IMR-90 (cell line): Measurements from ENCODE around the gene GNG12. TPM values are rescaled to one million over a fixed set of nuclear protein-coding genes. Genes with fewer than 3 reads are reported as not detected.

Source experiments
- ATAC-seq: fragments of 200-7000 bp; cut with Tn5 transposase; 2 replicates; pipeline ENCODE4 v1.9.1; 2020; ENCODE audit warnings: low read depth, mild to moderate bottlenecking, moderate library complexity
- BruUV-seq: library from RNA; stranded (reverse); fragments of 400-500 nt; replicated peaks from 2 replicates; lab custom pipeline; 2021; lab: Mats Ljungman, UMichigan
- CTCF ChIA-PET: fragments of 300-600 bp; formaldehyde crosslinking; extraction: SDS; loops from one replicate; lab custom pipeline; 2021; ENCODE audit warnings: antibody characterized with exemption; lab: Yijun Ruan, JAX
- POLR2A ChIA-PET: fragments of 300-600 bp; sonication (Branson Sonifier 250); formaldehyde crosslinking; loops from one replicate; lab custom pipeline; 2022; ENCODE audit warnings: antibody characterized with exemption; ENCODE audit not compliant: unreplicated experiment; lab: Charles Lee
- DNase-seq: peaks from one replicate; pipeline ENCODE4 v3.0.0; 2013
- H2AFZ ChIP-seq: replicated peaks from 2 replicates; pipeline ENCODE3; 2013; ENCODE audit warnings: low read length, mild to moderate bottlenecking; ENCODE audit not compliant: poor library complexity
- H2AK5ac ChIP-seq: 2 replicates; pipeline ENCODE4 v1.6.1; 2013; ENCODE audit warnings: low read depth, low read length, inconsistent platforms
- H2AK9ac ChIP-seq: replicated peaks from 2 replicates; pipeline ENCODE3; 2013; ENCODE audit warnings: mild to moderate bottlenecking, low read depth, low read length, moderate library complexity; ENCODE audit not compliant: poor library complexity
- H2BK120ac ChIP-seq: 2 replicates; pipeline ENCODE4 v1.6.1; 2013; ENCODE audit warnings: low read depth, low read length, inconsistent platforms
- H2BK15ac ChIP-seq: 3 replicates; pipeline ENCODE4 v1.6.1; 2013; ENCODE audit warnings: low read depth, low read length, inconsistent platforms
- H2BK20ac ChIP-seq: 2 replicates; pipeline ENCODE4 v1.6.1; 2013; ENCODE audit warnings: low read depth, mild to moderate bottlenecking, inconsistent platforms, low read length, moderate library complexity
- H2BK5ac ChIP-seq: 2 replicates; pipeline ENCODE4 v1.6.1; 2013; ENCODE audit warnings: mild to moderate bottlenecking, low read depth, low read length, inconsistent platforms; ENCODE audit not compliant: poor library complexity, severe bottlenecking
- H3K14ac ChIP-seq: replicated peaks from 2 replicates; pipeline ENCODE4 v1.6.1; 2013; ENCODE audit warnings: low read depth, low read length, inconsistent platforms
- H3K18ac ChIP-seq: 2 replicates; pipeline ENCODE4 v1.6.1; 2013; ENCODE audit warnings: low read depth, low read length, control low read depth
- H3K23ac ChIP-seq: 2 replicates; pipeline ENCODE4 v1.6.1; 2013; ENCODE audit warnings: low read depth, low read length, inconsistent platforms
- H3K27ac ChIP-seq: 2 replicates; pipeline ENCODE4 v1.5.1; 2013; ENCODE audit warnings: mild to moderate bottlenecking, control low read depth, low read length; ENCODE audit not compliant: insufficient read depth
- H3K27me3 ChIP-seq: 2 replicates; pipeline ENCODE4 v1.6.1; 2013; ENCODE audit warnings: low read length; ENCODE audit not compliant: control insufficient read depth, insufficient read depth
- H3K36me3 ChIP-seq: 2 replicates; pipeline ENCODE4 v1.6.1; 2013; ENCODE audit warnings: low read length, mixed read lengths; ENCODE audit not compliant: control insufficient read depth, insufficient read depth
- H3K4ac ChIP-seq: 2 replicates; pipeline ENCODE4 v1.6.1; 2013; ENCODE audit warnings: low read depth, low read length, inconsistent platforms
- H3K4me1 ChIP-seq: 2 replicates; pipeline ENCODE4 v1.6.1; 2013; ENCODE audit warnings: low read length, mixed read lengths; ENCODE audit not compliant: control insufficient read depth, insufficient read depth
- H3K4me2 ChIP-seq: 2 replicates; pipeline ENCODE4 v1.6.1; 2013; ENCODE audit warnings: low read depth, mild to moderate bottlenecking, control low read depth, low read length, moderate library complexity
- H3K4me3 ChIP-seq: 2 replicates; pipeline ENCODE4 v1.5.1; 2013; ENCODE audit warnings: low read depth, mild to moderate bottlenecking, control low read depth, low read length, moderate library complexity; ENCODE audit not compliant: insufficient read depth
- H3K56ac ChIP-seq: 2 replicates; pipeline ENCODE4 v1.6.1; 2013; ENCODE audit warnings: low read length, inconsistent platforms; ENCODE audit not compliant: insufficient read depth; ENCODE audit errors: extremely low read depth
- H3K79me1 ChIP-seq, 2 experiments: 2 replicates each; pipeline ENCODE4 v1.6.1; 2013; ENCODE audit warnings: low read length in 2 of 2, inconsistent platforms in 1 of 2, low read depth in 1 of 2
- H3K9ac ChIP-seq: 2 replicates; pipeline ENCODE4 v1.6.1; 2013; ENCODE audit warnings: low read depth, low read length, control low read depth
- H3K9me1 ChIP-seq: 2 replicates; pipeline ENCODE4 v1.6.1; 2013; ENCODE audit warnings: low read length, inconsistent platforms; ENCODE audit not compliant: insufficient read depth
- H3K9me3 ChIP-seq: 2 replicates; pipeline ENCODE4 v1.6.1; 2013; ENCODE audit warnings: low read length; ENCODE audit not compliant: control insufficient read depth, insufficient read depth
- H4K20me1 ChIP-seq: 2 replicates; pipeline ENCODE4 v1.6.1; 2013; ENCODE audit warnings: low read length, inconsistent platforms; ENCODE audit not compliant: insufficient read depth
- H4K5ac ChIP-seq: 2 replicates; pipeline ENCODE4 v1.6.1; 2013; ENCODE audit warnings: mild to moderate bottlenecking, low read depth, low read length, control low read depth
- H4K8ac ChIP-seq, 2 experiments: 2 replicates each; pipeline ENCODE4 v1.6.1; 2013; ENCODE audit warnings: low read depth in 2 of 2, low read length in 2 of 2, control low read depth in 1 of 2, inconsistent platforms in 1 of 2
- H4K91ac ChIP-seq: 2 replicates; pipeline ENCODE4 v1.6.1; 2013; ENCODE audit warnings: low read depth, low read length, inconsistent platforms; ENCODE audit not compliant: insufficient read depth
- CEBPB ChIP-seq: IDR thresholded peaks from 2 replicates; pipeline ENCODE4 v1.6.1; 2012; ENCODE audit warnings: low read depth, low read length, improper control_type of control experiment
- CHD1 ChIP-seq: IDR thresholded peaks from 2 replicates; pipeline ENCODE4 v1.6.1; 2012; ENCODE audit warnings: low read depth, low read length, improper control_type of control experiment
- MXI1 ChIP-seq: IDR thresholded peaks from 2 replicates; pipeline ENCODE4 v1.6.1; 2012; ENCODE audit warnings: low read depth, mild to moderate bottlenecking, low read length, moderate library complexity, borderline replicate concordance
- RAD21 ChIP-seq: IDR thresholded peaks from 2 replicates; pipeline ENCODE4 v1.6.1; 2012; ENCODE audit warnings: low read length, improper control_type of control experiment
- WGBS, 2 experiments: methylation state at CpG; one replicate each; pipeline versions ENCODE4 v1.1.5 to v1.1.7; 2013; ENCODE audit warnings: missing lambda C conversion rate in 2 of 2; ENCODE audit not compliant: insufficient read length in 1 of 2; ENCODE audit errors: extremely low coverage in 2 of 2; 5-methylcytosine and 5-hydroxymethylcytosine counted together
- dilution Hi-C: fragments of 300-500 bp; cut with HindIII; formaldehyde crosslinking; loops from one replicate; pipeline ENCODE4 v1.14.3; 2018; ENCODE audit warnings: low sequenced_read_pairs; ENCODE audit not compliant: unreplicated experiment
- in situ Hi-C: fragments of 300-500 bp; cut with MboI; formaldehyde crosslinking; loops from 3 replicates; pipeline ENCODE4 v1.14.3; 2019; ENCODE audit warnings: low sequenced_read_pairs, inconsistent platforms, mixed read lengths
- intact Hi-C: fragments of 100-400 bp; cut with micrococcal nuclease; formaldehyde crosslinking; loops from 2 replicates; pipeline ENCODE4 v1.10.0; 2022
- polyA plus RNA-seq, 3 experiments: library from polyadenylated mRNA; depleted of rRNA; stranded (reverse); fragments of >200 nt; gene quantifications; 2 replicates each; pipeline ENCODE4 v1.2.3, GENCODE V29; 2012; ENCODE audit warnings: low replicate concordance in 1 of 3
- total RNA-seq: library from RNA; depleted of rRNA; stranded (reverse); fragments of >200 nt; gene quantifications from 2 replicates; pipeline ENCODE4 v1.2.3, GENCODE V29; 2012

Gene GNG12
- total and polyA plus RNA-seq, 2 of the 4 experiments (the other 2 are of a cell fraction): 92.3 to 132 TPM

DNA sequence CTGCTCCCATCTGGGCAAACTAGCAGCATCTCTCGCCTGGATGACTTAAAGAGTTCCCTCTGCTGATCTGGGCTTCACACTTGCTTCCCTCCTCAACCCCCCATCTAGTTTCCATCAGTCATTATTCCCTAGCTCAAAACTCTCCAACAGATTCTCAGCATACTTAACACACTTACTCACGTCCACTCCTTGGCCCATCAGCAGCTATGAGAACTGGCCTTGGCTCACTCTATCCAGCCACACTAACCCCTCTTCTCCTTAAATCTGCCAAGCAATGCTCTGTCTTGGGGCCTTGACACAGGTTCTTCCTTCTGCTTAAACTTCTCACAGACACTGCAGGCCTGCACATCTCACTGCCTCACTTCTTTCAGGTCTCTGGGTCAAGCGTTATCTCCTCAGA is 41.6 kb downstream of the GNG12 start:
- no TSS peak for BruUV-seq
- H2AFZ ChIP-seq: no peak overlapping the region
- H4K91ac ChIP-seq: peak overlapping the region; percentile 95
- no peaks in the 10 kb centered on the region for H3K36me3 ChIP-seq
- H2BK20ac ChIP-seq: peak overlapping the region; percentile 96
- H3K14ac ChIP-seq: peak overlapping the region; percentile 96
- peak overlapping the region; percentile 78 for H4K5ac ChIP-seq
- H2BK5ac ChIP-seq: peak overlapping the region; percentile 86
- H3K18ac ChIP-seq: peak overlapping the region; percentile 85
- H3K27ac ChIP-seq: peak overlapping the region; percentile 93
- ATAC-seq (peak; percentile 76), DNase-seq (peak; percentile 93)
- H4K20me1 ChIP-seq: peaks cover 31% of the 10 kb centered on the region
- peak overlapping the region; percentile 94 for H3K4ac ChIP-seq
- peak overlapping the region; percentile 91 for H2BK120ac ChIP-seq
- peaks cover 38% of the 10 kb centered on the region for H3K9me1 ChIP-seq
- H3K4me1 ChIP-seq: peaks cover 35% of the 10 kb centered on the region
- peak overlapping the region; percentile 57 for H3K9ac ChIP-seq
- H3K9me3 ChIP-seq: no peaks in the 10 kb centered on the region
- H3K4me2 ChIP-seq: peak overlapping the region; percentile 75
- peak overlapping the region; percentile 67 to 92 for H4K8ac ChIP-seq
- whole genome bisulfite sequencing, 2 experiments: 0% methylated on average over 1 of the region's 3 CpGs; no CpG with 5 or more reads in 1 of the 2 experiments
- H3K79me1 ChIP-seq: peaks cover 31 to 86% of the 10 kb centered on the region in 2 experiments
- H3K4me3 ChIP-seq: no peak overlapping the region
- no peaks in the 10 kb centered on the region for H3K27me3 ChIP-seq
- ChIA-PET POLR2A (interaction anchor here (1.0 kb wide), 1 partner anchor 9 kb away, joined by 3 read pairs; no protein-coding TSS in a partner anchor), CTCF (no interaction called here)
- intact Hi-C loops (loop anchor here (1.0 kb wide), 1 partner anchor 41 kb away; no protein-coding TSS in a partner anchor), dilution Hi-C loops (no loop called here), in situ Hi-C loops (no loop called here)
- H2AK5ac ChIP-seq: peak overlapping the region; percentile 97
- no peak for TF ChIP-seq MXI1
- TF ChIP-seq RAD21: no peak
- TF ChIP-seq CHD1: no peak
- no peak for TF ChIP-seq CEBPB
- peak overlapping the region; percentile 94 for H3K56ac ChIP-seq
- peak overlapping the region; percentile 89 for H3K23ac ChIP-seq
- H2BK15ac ChIP-seq: peak overlapping the region; percentile 95
- peak overlapping the region; percentile 92 for H2AK9ac ChIP-seq
